ENCODE measurements around the gene KLHL22.
"Not testable (repeated sequence)": the region's sequence is repeated elsewhere in the genome, so short reads cannot be mapped to it uniquely, and the experiment has no call there.

Gene KLHL22

GRCh38 chr22:20486229-20486628, 9.4 kb downstream of the KLHL22 start:
- no peaks in the 10 kb centered on the region for H3K9me3 ChIP-seq (ENCODE audit: control insufficient read depth in 1 of 2, low read length in 2 of 2)
- no peaks in the 10 kb centered on the region for H3K4me1 ChIP-seq (ENCODE audit: control insufficient read depth in 1 of 2, insufficient read depth in 2 of 2, low read length in 2 of 2)
- H3K36me3 ChIP-seq (ENCODE audit: control insufficient read depth in 1 of 2, insufficient read depth in 2 of 2, low read length in 2 of 2): peaks cover 0 to 11% of the 10 kb centered on the region in 2 donors
- H3K27me3 ChIP-seq (ENCODE audit: control insufficient read depth in 1 of 2, insufficient read depth in 2 of 2, low read length in 2 of 2): no peaks in the 10 kb centered on the region
- no peak overlapping the region for H3K27ac ChIP-seq (ENCODE audit: low read depth, low read length)
- no peak overlapping the region for H3K9ac ChIP-seq (ENCODE audit: low read depth in 1 of 2, low read length in 2 of 2)
- no peak overlapping the region for H3K4me3 ChIP-seq (ENCODE audit: low read depth in 1 of 2, low read length in 2 of 2)

- Histone ChIP-seq H3K9ac (ENCODE audit: low read depth in 1 of 2, low read length in 2 of 2) (no peak overlapping the region), H3K27me3 (ENCODE audit: control insufficient read depth in 1 of 2, insufficient read depth in 2 of 2, low read length in 2 of 2) (no peaks in the 10 kb centered on the region), H3K36me3 (ENCODE audit: control insufficient read depth in 1 of 2, insufficient read depth in 2 of 2, low read length in 2 of 2) (peaks cover 0 to 11% of the 10 kb centered on the region in 2 donors), H3K27ac (ENCODE audit: low read depth, low read length) (no peak overlapping the region), H3K4me3 (ENCODE audit: low read depth in 1 of 2, low read length in 2 of 2) (no peak overlapping the region), H3K4me1 (ENCODE audit: control insufficient read depth in 1 of 2, insufficient read depth in 2 of 2, low read length in 2 of 2) (no peaks in the 10 kb centered on the region), H3K9me3 (ENCODE audit: control insufficient read depth in 1 of 2, low read length in 2 of 2) (no peaks in the 10 kb centered on the region)
These were observed 10.5 kb downstream of the KLHL22 start for GRCh38 chr22:20484948-20485683.

- peaks cover 0 to 8% of the 10 kb centered on the region in 2 donors for H3K36me3 ChIP-seq (ENCODE audit: control insufficient read depth in 1 of 2, insufficient read depth in 2 of 2, low read length in 2 of 2)
- no peak overlapping the region for H3K9ac ChIP-seq (ENCODE audit: low read depth in 1 of 2, low read length in 2 of 2)
- no peaks in the 10 kb centered on the region for H3K27me3 ChIP-seq (ENCODE audit: control insufficient read depth in 1 of 2, insufficient read depth in 2 of 2, low read length in 2 of 2)
- no peak overlapping the region for H3K4me3 ChIP-seq (ENCODE audit: low read depth in 1 of 2, low read length in 2 of 2)
- H3K27ac ChIP-seq (ENCODE audit: low read depth, low read length): no peak overlapping the region
- H3K9me3 ChIP-seq (ENCODE audit: control insufficient read depth in 1 of 2, low read length in 2 of 2): no peaks in the 10 kb centered on the region
- H3K4me1 ChIP-seq (ENCODE audit: control insufficient read depth in 1 of 2, insufficient read depth in 2 of 2, low read length in 2 of 2): no peaks in the 10 kb centered on the region
These were observed 11.8 kb downstream of the KLHL22 start for GRCh38 chr22:20483771-20484170.

GRCh38 chr22:20483143-20483506, 12.5 kb downstream of the KLHL22 start:
- not testable (repeated sequence) for H3K36me3 ChIP-seq (ENCODE audit: control insufficient read depth in 1 of 2, insufficient read depth in 2 of 2, low read length in 2 of 2); H3K9ac ChIP-seq (ENCODE audit: low read depth in 1 of 2, low read length in 2 of 2); H3K4me3 ChIP-seq (ENCODE audit: low read depth in 1 of 2, low read length in 2 of 2); H3K27ac ChIP-seq (ENCODE audit: low read depth, low read length); H3K27me3 ChIP-seq (ENCODE audit: control insufficient read depth in 1 of 2, insufficient read depth in 2 of 2, low read length in 2 of 2); H3K9me3 ChIP-seq (ENCODE audit: control insufficient read depth in 1 of 2, low read length in 2 of 2); H3K4me1 ChIP-seq (ENCODE audit: control insufficient read depth in 1 of 2, insufficient read depth in 2 of 2, low read length in 2 of 2)

- Histone ChIP-seq H3K4me1 (ENCODE audit: control insufficient read depth in 1 of 2, insufficient read depth in 2 of 2, low read length in 2 of 2) (no peaks in the 10 kb centered on the region), H3K27me3 (ENCODE audit: control insufficient read depth in 1 of 2, insufficient read depth in 2 of 2, low read length in 2 of 2) (no peaks in the 10 kb centered on the region), H3K4me3 (ENCODE audit: low read depth in 1 of 2, low read length in 2 of 2) (no peak overlapping the region), H3K27ac (ENCODE audit: low read depth, low read length) (no peak overlapping the region), H3K9me3 (ENCODE audit: control insufficient read depth in 1 of 2, low read length in 2 of 2) (no peaks in the 10 kb centered on the region), H3K9ac (ENCODE audit: low read depth in 1 of 2, low read length in 2 of 2) (no peak overlapping the region), H3K36me3 (ENCODE audit: control insufficient read depth in 1 of 2, insufficient read depth in 2 of 2, low read length in 2 of 2) (peaks cover 0 to 5% of the 10 kb centered on the region in 2 donors)
These were observed 15.9 kb downstream of the KLHL22 start for GRCh38 chr22:20479612-20480196.

GRCh38 chr22:20478059-20478458, 17.5 kb downstream of the KLHL22 start:
- H3K27me3 ChIP-seq (ENCODE audit: control insufficient read depth in 1 of 2, insufficient read depth in 2 of 2, low read length in 2 of 2); H3K9me3 ChIP-seq (ENCODE audit: control insufficient read depth in 1 of 2, low read length in 2 of 2); H3K4me3 ChIP-seq (ENCODE audit: low read depth in 1 of 2, low read length in 2 of 2); H3K27ac ChIP-seq (ENCODE audit: low read depth, low read length); H3K9ac ChIP-seq (ENCODE audit: low read depth in 1 of 2, low read length in 2 of 2); H3K4me1 ChIP-seq (ENCODE audit: control insufficient read depth in 1 of 2, insufficient read depth in 2 of 2, low read length in 2 of 2); H3K36me3 ChIP-seq (ENCODE audit: control insufficient read depth in 1 of 2, insufficient read depth in 2 of 2, low read length in 2 of 2): not testable (repeated sequence)

- H3K9ac ChIP-seq (ENCODE audit: low read depth in 1 of 2, low read length in 2 of 2); H3K27me3 ChIP-seq (ENCODE audit: control insufficient read depth in 1 of 2, insufficient read depth in 2 of 2, low read length in 2 of 2); H3K4me3 ChIP-seq (ENCODE audit: low read depth in 1 of 2, low read length in 2 of 2); H3K9me3 ChIP-seq (ENCODE audit: control insufficient read depth in 1 of 2, low read length in 2 of 2); H3K4me1 ChIP-seq (ENCODE audit: control insufficient read depth in 1 of 2, insufficient read depth in 2 of 2, low read length in 2 of 2); H3K27ac ChIP-seq (ENCODE audit: low read depth, low read length); H3K36me3 ChIP-seq (ENCODE audit: control insufficient read depth in 1 of 2, insufficient read depth in 2 of 2, low read length in 2 of 2): not testable (repeated sequence)
These were observed 20.0 kb downstream of the KLHL22 start for GRCh38 chr22:20475569-20475968.

- Histone ChIP-seq H3K9me3 (ENCODE audit: control insufficient read depth in 1 of 2, low read length in 2 of 2) (no peaks in the 10 kb centered on the region), H3K9ac (ENCODE audit: low read depth in 1 of 2, low read length in 2 of 2) (no peak overlapping the region), H3K27ac (ENCODE audit: low read depth, low read length) (no peak overlapping the region), H3K36me3 (ENCODE audit: control insufficient read depth in 1 of 2, insufficient read depth in 2 of 2, low read length in 2 of 2) (peaks cover 3 to 11% of the 10 kb centered on the region in 2 donors), H3K4me3 (ENCODE audit: low read depth in 1 of 2, low read length in 2 of 2) (no peak overlapping the region), H3K27me3 (ENCODE audit: control insufficient read depth in 1 of 2, insufficient read depth in 2 of 2, low read length in 2 of 2) (no peaks in the 10 kb centered on the region), H3K4me1 (ENCODE audit: control insufficient read depth in 1 of 2, insufficient read depth in 2 of 2, low read length in 2 of 2) (no peaks in the 10 kb centered on the region)
These were observed 20.5 kb downstream of the KLHL22 start for GRCh38 chr22:20475115-20475436.

GRCh38 chr22:20472629-20473442, 22.8 kb downstream of the KLHL22 start:
- Histone ChIP-seq H3K36me3 (ENCODE audit: control insufficient read depth in 1 of 2, insufficient read depth in 2 of 2, low read length in 2 of 2) (peaks cover 3 to 11% of the 10 kb centered on the region in 2 donors), H3K9me3 (ENCODE audit: control insufficient read depth in 1 of 2, low read length in 2 of 2) (no peaks in the 10 kb centered on the region), H3K9ac (ENCODE audit: low read depth in 1 of 2, low read length in 2 of 2) (no peak overlapping the region)

GRCh38 chr22:20471126-20471833, 24.3 kb downstream of the KLHL22 start:
- no peaks in the 10 kb centered on the region for H3K4me1 ChIP-seq (ENCODE audit: control insufficient read depth in 1 of 2, insufficient read depth in 2 of 2, low read length in 2 of 2)
- H3K27ac ChIP-seq (ENCODE audit: low read depth, low read length): no peak overlapping the region
- H3K9ac ChIP-seq (ENCODE audit: low read depth in 1 of 2, low read length in 2 of 2): no peak overlapping the region
- H3K4me3 ChIP-seq (ENCODE audit: low read depth in 1 of 2, low read length in 2 of 2): no peak overlapping the region
- H3K9me3 ChIP-seq (ENCODE audit: control insufficient read depth in 1 of 2, low read length in 2 of 2): no peaks in the 10 kb centered on the region
- no peaks in the 10 kb centered on the region for H3K27me3 ChIP-seq (ENCODE audit: control insufficient read depth in 1 of 2, insufficient read depth in 2 of 2, low read length in 2 of 2)
- H3K36me3 ChIP-seq (ENCODE audit: control insufficient read depth in 1 of 2, insufficient read depth in 2 of 2, low read length in 2 of 2): peaks cover 3 to 11% of the 10 kb centered on the region in 2 donors

More at GRCh38 chr22:20472629-20473442, 22.8 kb downstream of the KLHL22 start:
- Histone ChIP-seq H3K4me1 (ENCODE audit: control insufficient read depth in 1 of 2, insufficient read depth in 2 of 2, low read length in 2 of 2) (no peaks in the 10 kb centered on the region), H3K4me3 (ENCODE audit: low read depth in 1 of 2, low read length in 2 of 2) (no peak overlapping the region), H3K27ac (ENCODE audit: low read depth, low read length) (no peak overlapping the region), H3K27me3 (ENCODE audit: control insufficient read depth in 1 of 2, insufficient read depth in 2 of 2, low read length in 2 of 2) (no peaks in the 10 kb centered on the region)
